ENCODE data around the gene DPRX. TPM values are rescaled to one million over a fixed set of nuclear protein-coding genes. Genes with fewer than 3 reads are reported as not detected.

The DPRX gene
- total and polyA plus RNA-seq, 2 experiments from 2014 or later, result not detected

DNA sequence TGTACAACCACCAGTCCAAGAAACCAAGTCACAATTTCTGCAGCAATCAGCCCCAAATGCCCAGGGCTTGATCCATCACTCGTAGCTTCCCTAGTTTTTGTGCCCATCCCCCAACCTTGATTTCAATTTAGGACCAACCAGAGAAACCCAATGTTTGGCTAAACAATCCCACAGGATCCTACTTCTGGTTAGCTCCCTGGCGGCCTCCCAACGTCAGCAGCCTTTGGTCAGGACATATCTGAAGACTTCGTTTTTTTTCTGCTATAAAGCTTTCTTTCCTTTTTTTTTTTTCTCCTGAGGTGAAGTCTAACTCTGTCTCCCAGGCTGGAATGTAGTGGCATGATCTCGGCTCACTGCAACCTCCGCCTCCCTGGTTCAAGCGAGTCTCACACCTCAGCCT, 7.7 kb downstream of the DPRX start:
- TF ChIP-seq EZH2phosphoT487 (IDR thresholded peaks at IDR 0.05; ENCODE audit: insufficient read depth, low read depth), result no peak
- no peak for TF ChIP-seq EZH2 (IDR thresholded peaks at IDR 0.05; ENCODE audit: insufficient read depth, poor library complexity, severe bottlenecking)
- H3K27me3 ChIP-seq (replicated peaks; ENCODE audit: insufficient read depth), result no peaks in the 10 kb centered on the region
- no peaks in the 10 kb centered on the region for H3K4me1 ChIP-seq (ENCODE audit: insufficient read depth)
- H3K36me3 ChIP-seq (ENCODE audit: low read depth), result no peaks in the 10 kb centered on the region
- in situ Hi-C loops (cut with MboI), result no loop called here
- H2AFZ ChIP-seq, result no peak overlapping the region
- no peak for DNase-seq
- H3K9me3 ChIP-seq (ENCODE audit: low read depth), result no peaks in the 10 kb centered on the region
- no peak overlapping the region for H3K4me3 ChIP-seq
- WGBS, 2 experiments (ENCODE audit: low coverage in 1 of 2, low lambda C conversion rate in 2 of 2, missing lambda C conversion rate in 2 of 2), result 26 to 30% methylated on average over 7 of the region's 7 CpGs
- no peaks in the 10 kb centered on the region for H3K9me2 ChIP-seq (ENCODE audit: insufficient read depth)
- H3K79me2 ChIP-seq (ENCODE audit: insufficient read depth), result no peaks in the 10 kb centered on the region
- no peak overlapping the region for H3K4me2 ChIP-seq (ENCODE audit: unreplicated experiment)
- H3F3A ChIP-seq (ENCODE audit: insufficient read depth), result no peaks in the 10 kb centered on the region
- H3K27ac ChIP-seq, result no peak overlapping the region
- H3K9ac ChIP-seq, result no peak overlapping the region
- no peaks in the 10 kb centered on the region for H4K20me1 ChIP-seq (ENCODE audit: insufficient read depth)

DNA sequence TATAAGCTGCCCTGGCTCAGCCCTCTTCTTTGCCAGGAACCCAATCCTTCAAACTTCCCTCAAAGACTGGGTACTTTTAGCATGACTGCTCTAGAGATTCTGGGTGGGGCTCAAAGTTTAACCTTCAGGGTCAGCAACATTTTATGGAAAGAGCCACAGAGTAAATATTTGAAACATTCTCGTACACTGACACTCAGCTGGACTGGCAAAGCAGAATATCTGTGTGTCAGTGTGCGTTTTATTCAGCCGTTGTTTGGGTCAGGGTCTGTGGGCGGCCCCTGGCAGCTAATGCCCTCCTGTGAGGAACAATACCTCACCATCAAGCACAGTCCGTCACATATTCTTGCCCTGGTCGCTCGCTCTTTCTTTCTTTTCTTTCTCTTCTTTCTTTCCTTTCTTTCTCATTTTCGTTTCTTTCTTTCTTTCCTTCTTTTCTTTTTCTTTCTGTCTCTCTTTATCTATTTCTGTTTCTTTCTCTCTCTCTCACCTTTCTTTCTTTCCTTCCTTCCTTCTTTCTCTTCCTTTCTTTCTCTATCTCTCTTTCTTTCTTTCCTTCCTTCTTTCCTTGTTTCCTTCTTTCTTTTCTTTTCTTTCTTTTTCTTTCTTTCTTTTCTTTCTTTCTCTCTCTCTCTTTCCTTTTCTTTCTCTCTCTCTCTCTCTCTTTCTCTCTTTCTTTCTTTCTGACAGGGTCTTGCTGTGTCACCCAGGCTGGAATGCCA, 10.7 kb downstream of the DPRX start:
- Histone ChIP-seq H3F3A (ENCODE audit: insufficient read depth) (no peaks in the 10 kb centered on the region), H3K4me2 (ENCODE audit: unreplicated experiment) (no peak overlapping the region), H2AFZ (no peak overlapping the region), H3K79me2 (ENCODE audit: insufficient read depth) (no peaks in the 10 kb centered on the region), H3K4me3 (no peak overlapping the region), H3K27ac (no peak overlapping the region), H3K9me2 (ENCODE audit: insufficient read depth) (no peaks in the 10 kb centered on the region), H3K36me3 (ENCODE audit: low read depth) (no peaks in the 10 kb centered on the region), H3K4me1 (ENCODE audit: insufficient read depth) (no peaks in the 10 kb centered on the region), H3K9ac (no peak overlapping the region), H4K20me1 (ENCODE audit: insufficient read depth) (no peaks in the 10 kb centered on the region), H3K27me3 (replicated peaks; ENCODE audit: insufficient read depth) (no peaks in the 10 kb centered on the region), H3K9me3 (ENCODE audit: low read depth) (no peaks in the 10 kb centered on the region)
- WGBS, 2 experiments (ENCODE audit: low coverage in 1 of 2, low lambda C conversion rate in 2 of 2, missing lambda C conversion rate in 2 of 2), result 35 to 44% methylated on average over 8 of the region's 8 CpGs
- no peak for DNase-seq
- TF ChIP-seq EZH2 (IDR thresholded peaks at IDR 0.05; ENCODE audit: insufficient read depth, poor library complexity, severe bottlenecking), result no peak
- no peak for TF ChIP-seq EZH2phosphoT487 (IDR thresholded peaks at IDR 0.05; ENCODE audit: insufficient read depth, low read depth)
- in situ Hi-C loops (cut with MboI), result no loop called here

DNA sequence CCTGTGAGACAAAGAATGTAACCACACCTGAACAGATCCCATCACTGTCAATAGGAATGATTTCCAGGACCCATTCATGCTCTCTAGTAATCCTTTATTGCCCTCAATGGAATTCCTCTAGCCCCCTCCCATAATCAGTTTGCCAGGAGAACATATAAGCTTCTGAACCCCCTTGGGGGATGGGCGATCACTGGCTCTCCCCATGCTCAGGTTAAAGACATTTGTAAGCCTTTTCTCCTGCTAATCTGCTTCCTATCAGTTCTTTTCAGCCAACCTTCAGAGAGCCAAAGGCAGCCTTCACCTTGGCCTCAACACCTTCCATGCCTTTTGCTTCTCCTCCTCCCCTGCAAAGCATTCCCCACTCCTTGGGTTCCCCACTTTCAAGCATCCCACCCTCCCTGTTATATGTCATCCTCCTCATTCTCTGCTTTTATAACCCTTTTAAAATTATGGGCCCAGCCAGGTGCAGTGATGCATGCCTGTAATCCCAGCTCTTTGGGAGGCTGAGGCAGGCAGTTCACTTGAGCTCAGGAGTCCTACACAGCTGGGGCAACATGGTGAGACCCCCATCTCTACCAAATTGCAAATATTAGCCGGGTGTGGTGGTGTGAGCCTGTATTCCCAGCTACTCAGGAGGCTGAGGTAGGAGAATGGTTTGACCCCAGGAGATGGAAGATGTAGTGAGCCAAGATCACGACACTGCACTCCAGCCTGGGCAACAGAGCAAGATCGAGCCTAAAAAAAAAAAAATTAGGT, 12.4 kb downstream of the DPRX start:
- no peak for DNase-seq
- 14 to 17% methylated on average over 4 of the region's 4 CpGs for WGBS, 2 experiments (ENCODE audit: low coverage in 1 of 2, low lambda C conversion rate in 2 of 2, missing lambda C conversion rate in 2 of 2)
- H3K9me3 ChIP-seq (ENCODE audit: low read depth), result no peaks in the 10 kb centered on the region
- no peaks in the 10 kb centered on the region for H3K79me2 ChIP-seq (ENCODE audit: insufficient read depth)
- H3K4me1 ChIP-seq (ENCODE audit: insufficient read depth), result no peaks in the 10 kb centered on the region
- H3K36me3 ChIP-seq (ENCODE audit: low read depth), result no peaks in the 10 kb centered on the region
- TF ChIP-seq EZH2 (IDR thresholded peaks at IDR 0.05; ENCODE audit: insufficient read depth, poor library complexity, severe bottlenecking), result no peak
- TF ChIP-seq EZH2phosphoT487 (IDR thresholded peaks at IDR 0.05; ENCODE audit: insufficient read depth, low read depth), result no peak
- H3K27me3 ChIP-seq (replicated peaks; ENCODE audit: insufficient read depth), result no peaks in the 10 kb centered on the region
- H3K4me2 ChIP-seq (ENCODE audit: unreplicated experiment), result no peak overlapping the region
- H2AFZ ChIP-seq, result no peak overlapping the region
- in situ Hi-C loops (cut with MboI), result no loop called here
- H3K27ac ChIP-seq, result no peak overlapping the region
- H3F3A ChIP-seq (ENCODE audit: insufficient read depth), result no peaks in the 10 kb centered on the region
- H3K9me2 ChIP-seq (ENCODE audit: insufficient read depth), result no peaks in the 10 kb centered on the region
- no peaks in the 10 kb centered on the region for H4K20me1 ChIP-seq (ENCODE audit: insufficient read depth)
- H3K4me3 ChIP-seq, result no peak overlapping the region
- H3K9ac ChIP-seq, result no peak overlapping the region

DNA sequence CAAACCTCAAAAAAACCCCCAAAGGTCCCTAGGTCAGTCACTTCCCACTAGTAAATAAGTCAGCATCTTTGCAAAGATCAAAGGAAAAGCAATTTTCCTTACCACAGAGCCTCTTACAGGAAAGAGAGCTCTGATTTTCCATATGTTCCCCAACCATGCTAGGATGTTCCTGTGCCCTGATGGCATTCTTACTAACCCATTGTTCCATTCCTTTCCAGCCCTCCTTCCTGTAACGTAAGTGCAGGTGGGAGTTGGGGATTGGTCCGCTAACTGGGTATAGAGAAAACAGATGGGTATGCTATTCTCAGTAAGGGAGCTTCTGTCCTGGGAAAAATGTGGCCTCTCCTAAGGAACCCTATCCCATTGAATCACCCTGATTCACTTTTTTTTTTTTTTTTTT, 14.3 kb downstream of the DPRX start:
- H3K4me3 ChIP-seq, result no peak overlapping the region
- no peak overlapping the region for H2AFZ ChIP-seq
- H3K4me2 ChIP-seq (ENCODE audit: unreplicated experiment), result no peak overlapping the region
- H3K9me3 ChIP-seq (ENCODE audit: low read depth), result no peaks in the 10 kb centered on the region
- no peaks in the 10 kb centered on the region for H3K79me2 ChIP-seq (ENCODE audit: insufficient read depth)
- H3K36me3 ChIP-seq (ENCODE audit: low read depth), result no peaks in the 10 kb centered on the region
- 50 to 63% methylated on average over 2 of the region's 2 CpGs for WGBS, 2 experiments (ENCODE audit: low coverage in 1 of 2, low lambda C conversion rate in 2 of 2, missing lambda C conversion rate in 2 of 2)
- H3K9ac ChIP-seq, result no peak overlapping the region
- TF ChIP-seq EZH2phosphoT487 (IDR thresholded peaks at IDR 0.05; ENCODE audit: insufficient read depth, low read depth) (no peak), EZH2 (IDR thresholded peaks at IDR 0.05; ENCODE audit: insufficient read depth, poor library complexity, severe bottlenecking) (no peak)
- in situ Hi-C loops (cut with MboI), result no loop called here
- H4K20me1 ChIP-seq (ENCODE audit: insufficient read depth), result no peaks in the 10 kb centered on the region
- no peaks in the 10 kb centered on the region for H3K9me2 ChIP-seq (ENCODE audit: insufficient read depth)
- DNase-seq, result no peak
- no peak overlapping the region for H3K27ac ChIP-seq
- H3K27me3 ChIP-seq (replicated peaks; ENCODE audit: insufficient read depth), result no peaks in the 10 kb centered on the region
- no peaks in the 10 kb centered on the region for H3K4me1 ChIP-seq (ENCODE audit: insufficient read depth)
- no peaks in the 10 kb centered on the region for H3F3A ChIP-seq (ENCODE audit: insufficient read depth)
